Measurements from ENCODE around the gene ZFYVE19.

- TF ChIP-seq CTCF (IDR thresholded peaks at IDR 0.05) (no peak), POLR2A (IDR thresholded peaks at IDR 0.05) (no peak)
These were observed 43.7 kb upstream of the ZFYVE19 start for GRCh38 chr15:40762919-40763800.
